Tibial artery (tissue), 4 donors: Measurements from ENCODE around the gene WASF3.

Experiments used
- DNase-seq, 2 donors: peaks; one replicate each; pipeline ENCODE4 v3.0.0-alpha.2; 2019
- H3K27ac ChIP-seq, 2 donors: fragments of 200-600 bp; sonication (generic) in 1 of 2; 1 replicate in 1 of 2; 2 replicates in 1 of 2; pipeline ENCODE4 v1.5.1; 2018 to 2019; ENCODE audit warnings: mild to moderate bottlenecking in 1 of 2
- H3K27me3 ChIP-seq, 2 donors: fragments of 200-600 bp; sonication (generic) in 1 of 2; one replicate each; pipeline versions ENCODE4 v1.5.1 to v1.6.0; 2016 to 2019
- H3K36me3 ChIP-seq, 3 donors: fragments of 200-600 bp; sonication (generic) in 2 of 3; one replicate each; pipeline ENCODE4 v1.5.1; 2016 to 2019; ENCODE audit warnings: mild to moderate bottlenecking in 2 of 3
- H3K4me1 ChIP-seq, 4 donors: fragments of 200-600 bp; sonication (generic) in 2 of 4; 1 replicate in 3 of 4; 2 replicates in 1 of 4; pipeline ENCODE4 v1.5.1; 2016 to 2019
- H3K4me3 ChIP-seq, 2 donors: fragments of 200-600 bp; sonication (generic) in 1 of 2; 1 replicate in 1 of 2; 2 replicates in 1 of 2; pipeline ENCODE4 v1.5.1; 2018 to 2019; ENCODE audit warnings: mild to moderate bottlenecking in 2 of 2
- H3K9me3 ChIP-seq, 3 donors: fragments of 200-600 bp; sonication (generic) in 1 of 3; one replicate each; pipeline ENCODE4 v1.5.1; 2016 to 2019
- intact Hi-C: fragments of 100-400 bp; cut with DNase I; formaldehyde crosslinking; loops from one replicate; pipeline ENCODE4 v1.15.0; 2023; ENCODE audit warnings: low total_unique reads
- TF ChIP-seq, protein P1 (sequence below), 2 experiments: fragments of 200-600 bp in 1 of 2; fragments of 450-650 bp in 1 of 2; IDR thresholded peaks; one replicate each; pipeline ENCODE4 v1.5.1; 2017 to 2019; ENCODE audit warnings: antibody characterized with exemption in 2 of 2, mild to moderate bottlenecking in 1 of 2, moderate library complexity in 1 of 2

WASF3 gene

DNA sequence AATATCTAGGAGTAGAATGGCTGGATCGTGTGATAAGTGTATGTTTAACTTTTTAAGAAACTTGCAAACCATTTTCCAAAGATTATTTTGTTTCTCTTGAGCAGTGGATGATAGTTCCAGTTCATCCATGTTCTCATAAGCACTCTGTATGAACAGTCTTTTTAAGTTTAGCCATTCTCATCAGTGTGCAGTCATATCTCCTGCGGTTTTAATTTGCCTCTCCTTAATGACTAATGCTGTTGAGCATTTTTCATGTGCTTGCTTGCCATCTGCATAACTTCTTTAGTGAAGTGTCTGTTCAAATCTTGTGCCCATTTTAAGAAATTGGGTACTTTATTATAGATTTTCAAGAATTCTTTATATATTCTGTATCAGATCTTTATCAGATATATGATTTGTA, 58.6 kb downstream of the WASF3 start:
- Histone ChIP-seq H3K4me3 (no peak overlapping the region), H3K36me3 (no peaks in the 10 kb centered on the region), H3K4me1 (no peaks in the 10 kb centered on the region), H3K9me3 (no peaks in the 10 kb centered on the region), H3K27me3 (no peaks in the 10 kb centered on the region), H3K27ac (no peak overlapping the region)
- DNase-seq = no peak
- TF ChIP-seq, protein P1, sequence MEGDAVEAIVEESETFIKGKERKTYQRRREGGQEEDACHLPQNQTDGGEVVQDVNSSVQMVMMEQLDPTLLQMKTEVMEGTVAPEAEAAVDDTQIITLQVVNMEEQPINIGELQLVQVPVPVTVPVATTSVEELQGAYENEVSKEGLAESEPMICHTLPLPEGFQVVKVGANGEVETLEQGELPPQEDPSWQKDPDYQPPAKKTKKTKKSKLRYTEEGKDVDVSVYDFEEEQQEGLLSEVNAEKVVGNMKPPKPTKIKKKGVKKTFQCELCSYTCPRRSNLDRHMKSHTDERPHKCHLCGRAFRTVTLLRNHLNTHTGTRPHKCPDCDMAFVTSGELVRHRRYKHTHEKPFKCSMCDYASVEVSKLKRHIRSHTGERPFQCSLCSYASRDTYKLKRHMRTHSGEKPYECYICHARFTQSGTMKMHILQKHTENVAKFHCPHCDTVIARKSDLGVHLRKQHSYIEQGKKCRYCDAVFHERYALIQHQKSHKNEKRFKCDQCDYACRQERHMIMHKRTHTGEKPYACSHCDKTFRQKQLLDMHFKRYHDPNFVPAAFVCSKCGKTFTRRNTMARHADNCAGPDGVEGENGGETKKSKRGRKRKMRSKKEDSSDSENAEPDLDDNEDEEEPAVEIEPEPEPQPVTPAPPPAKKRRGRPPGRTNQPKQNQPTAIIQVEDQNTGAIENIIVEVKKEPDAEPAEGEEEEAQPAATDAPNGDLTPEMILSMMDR (IDR thresholded peaks at IDR 0.05) = no peak
- intact Hi-C loops = no loop called here

DNA sequence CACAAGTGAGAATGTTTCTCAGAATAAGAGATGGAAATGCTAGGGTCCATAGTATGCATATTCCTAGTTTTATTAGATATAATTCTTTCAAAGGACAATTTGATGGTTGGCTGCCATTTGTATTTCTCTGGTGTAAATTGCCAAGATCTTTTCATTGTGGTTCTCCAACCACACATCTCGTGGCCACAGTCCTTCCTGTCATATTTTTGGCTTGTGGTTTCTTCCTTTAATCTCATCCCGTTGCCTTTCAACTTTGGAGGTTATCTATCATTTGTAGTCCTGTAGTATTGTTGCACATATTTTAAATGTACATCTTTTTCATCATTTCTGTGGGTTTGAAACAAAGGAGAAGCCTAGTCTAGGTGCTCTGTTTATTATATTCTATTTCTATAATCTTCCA, 61.2 kb downstream of the WASF3 start:
- DNase-seq = no peak

DNA sequence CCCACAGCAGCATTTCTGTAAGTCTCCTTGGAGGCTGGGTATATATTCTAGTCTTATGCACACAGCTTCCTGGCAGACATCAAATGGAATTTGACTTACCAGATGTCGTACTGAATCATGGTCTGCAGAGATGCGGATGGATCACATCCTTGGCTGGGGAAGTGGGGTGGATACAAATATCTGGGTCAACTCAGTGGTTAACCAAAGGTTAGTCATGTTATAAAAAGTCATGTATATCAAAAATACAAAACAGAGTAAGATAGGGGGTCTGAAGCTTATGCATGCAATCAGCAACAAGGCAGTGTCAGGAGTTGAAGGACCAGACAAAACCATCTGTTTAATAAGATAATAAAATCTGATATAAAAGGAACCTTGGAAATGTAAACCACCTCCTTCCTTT, 61.9 kb downstream of the WASF3 start:
- H3K4me3 ChIP-seq = no peak overlapping the region
- H3K27me3 ChIP-seq = no peaks in the 10 kb centered on the region
- intact Hi-C loops = no loop called here
- no peak overlapping the region for H3K27ac ChIP-seq
- H3K9me3 ChIP-seq = peaks cover 0 to 4% (median 2%) of the 10 kb centered on the region in 3 donors
- DNase-seq = no peak
- H3K4me1 ChIP-seq = no peaks in the 10 kb centered on the region
- peaks cover 0 to 11% (median 7%) of the 10 kb centered on the region in 3 donors for H3K36me3 ChIP-seq
- TF ChIP-seq, protein P1 (IDR thresholded peaks at IDR 0.05) = no peak

More for the DNA sequence above, 61.2 kb downstream of the WASF3 start:
- H3K4me3 ChIP-seq = no peak overlapping the region
- no peak overlapping the region for H3K27ac ChIP-seq
- H3K36me3 ChIP-seq = peaks cover 0 to 9% (median 7%) of the 10 kb centered on the region in 3 donors
- no peaks in the 10 kb centered on the region for H3K4me1 ChIP-seq
- TF ChIP-seq, protein P1 (IDR thresholded peaks at IDR 0.05) = no peak
- no peaks in the 10 kb centered on the region for H3K27me3 ChIP-seq
- intact Hi-C loops = no loop called here
- peaks cover 0 to under 1% (median 0%) of the 10 kb centered on the region in 3 donors for H3K9me3 ChIP-seq

DNA sequence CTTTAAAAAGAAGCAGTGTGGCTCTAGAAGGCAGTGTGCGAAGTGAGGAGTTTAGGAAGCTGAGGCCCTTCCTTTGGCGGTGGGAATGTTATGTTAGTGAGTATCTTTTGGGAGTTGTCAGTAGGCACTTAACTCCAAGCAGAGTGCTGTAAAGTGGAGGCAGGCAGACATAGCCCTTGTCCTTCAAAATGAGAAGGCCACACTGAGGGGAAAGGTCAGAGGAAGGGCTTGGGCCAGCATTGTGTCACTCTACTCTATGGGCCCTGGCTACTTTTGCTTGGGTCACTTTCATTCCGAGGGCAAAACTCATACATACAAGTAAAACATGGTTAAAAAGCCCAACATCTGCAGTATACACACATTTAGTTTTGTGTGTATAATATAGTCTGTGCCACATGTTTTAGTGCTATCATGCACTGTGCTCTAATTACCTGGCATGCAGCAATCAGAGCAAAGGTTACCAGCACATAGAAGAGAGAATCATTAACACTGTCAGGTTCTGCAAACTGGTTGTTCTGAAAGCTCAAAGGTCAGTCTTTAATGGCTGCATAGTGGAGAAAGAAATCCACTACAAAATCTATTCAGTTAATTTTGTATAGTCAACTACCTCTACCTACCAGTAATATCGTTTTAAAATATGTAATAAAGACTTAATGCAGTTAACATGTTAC, 64.4 kb downstream of the WASF3 start:
- intact Hi-C loops = no loop called here

DNA sequence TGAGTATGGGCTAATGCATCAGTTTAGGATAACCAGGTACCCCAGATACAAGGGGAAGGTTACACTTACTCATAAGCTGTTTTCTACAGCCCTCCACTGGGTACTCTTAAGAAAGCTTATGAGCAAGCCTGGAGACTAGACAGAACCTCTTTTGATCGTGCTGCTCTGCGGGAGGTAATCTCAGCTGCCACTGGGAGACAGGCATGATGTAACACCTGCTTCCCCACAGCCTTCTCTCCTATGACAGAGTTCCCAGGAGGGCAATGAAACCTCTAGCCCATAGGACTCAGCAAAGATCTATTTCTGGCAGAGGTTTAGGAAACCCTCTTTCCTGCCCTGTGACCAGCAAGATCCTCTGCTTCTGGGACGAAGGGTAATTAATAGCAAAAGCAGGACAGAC, 65.6 kb downstream of the WASF3 start:
- no peak overlapping the region for H3K4me3 ChIP-seq
- no peak for DNase-seq
- H3K9me3 ChIP-seq = peaks cover 4 to 9% (median 4%) of the 10 kb centered on the region in 3 donors
- no peak overlapping the region for H3K27ac ChIP-seq
- no peaks in the 10 kb centered on the region for H3K4me1 ChIP-seq
- intact Hi-C loops = no loop called here
- peaks cover 0 to 11% (median 7%) of the 10 kb centered on the region in 3 donors for H3K36me3 ChIP-seq
- H3K27me3 ChIP-seq = no peaks in the 10 kb centered on the region
- TF ChIP-seq, protein P1 (IDR thresholded peaks at IDR 0.05) = no peak

More for the DNA sequence above, 64.4 kb downstream of the WASF3 start:
- peaks cover 4 to 9% (median 4%) of the 10 kb centered on the region in 3 donors for H3K9me3 ChIP-seq
- H3K4me3 ChIP-seq = no peak overlapping the region
- H3K27me3 ChIP-seq = no peaks in the 10 kb centered on the region
- TF ChIP-seq, protein P1 (IDR thresholded peaks at IDR 0.05) = no peak
- DNase-seq = no peak
- H3K36me3 ChIP-seq = peaks cover 0 to 11% (median 7%) of the 10 kb centered on the region in 3 donors
- no peak overlapping the region for H3K27ac ChIP-seq
- H3K4me1 ChIP-seq = no peaks in the 10 kb centered on the region
